HepG2 (cell line): Measurements from ENCODE around the gene SNX30. TPM values are rescaled to one million over a fixed set of nuclear protein-coding genes. Genes with fewer than 3 reads are reported as not detected.

Experiments
- ATAC-seq: fragments of 200-7000 bp; cut with Tn5 transposase; 3 replicates; pipeline ENCODE4 v1.9.1; 2020; ENCODE audit warnings: mild to moderate bottlenecking, moderate library complexity
- BruUV-seq: library from RNA; stranded (reverse); fragments of 400-500 nt; replicated peaks from 2 replicates; lab custom pipeline; 2021; lab: Mats Ljungman, UMichigan
- CTCF ChIA-PET: fragments of 300-600 bp; formaldehyde crosslinking; extraction: SDS; loops from one replicate; lab custom pipeline; 2021; ENCODE audit warnings: low total read pairs, inconsistent platforms, low intra/inter-chr PET ratio; lab: Yijun Ruan, JAX
- POLR2A ChIA-PET: fragments of 350-600 bp; sonication (Branson Sonifier 250); formaldehyde crosslinking; loops from one replicate; lab custom pipeline; 2020; ENCODE audit warnings: antibody characterized with exemption, inconsistent platforms; lab: Yijun Ruan, JAX
- DNase-seq: peaks from one replicate; pipeline ENCODE4 v3.0.0-alpha.2; 2015; ENCODE audit warnings: low spot score
- FAIRE-seq: peaks from 3 replicates; lab custom pipeline; 2011; peaks lifted over from hg19 to GRCh38; lab: Jason Lieb, UNC
- H2AFZ ChIP-seq: one replicate; pipeline ENCODE4 v1.6.1; 2011; ENCODE audit warnings: low read length, inconsistent platforms
- H3K27ac ChIP-seq: fragments of 300-600 bp; 3 replicates; pipeline ENCODE4 v1.8.0; 2011; ENCODE audit warnings: mixed run types, mild to moderate bottlenecking, mixed read lengths, low read length, inconsistent platforms; ENCODE audit not compliant: insufficient read depth; ENCODE audit errors: extremely low read length
- H3K27me3 ChIP-seq, 2 experiments: fragments of 200-600 bp in 1 of 2; 2 replicates in 1 of 2; 3 replicates in 1 of 2; pipeline versions ENCODE4 v1.6.0 to v1.8.0; 2011; ENCODE audit warnings: low read length in 2 of 2, mild to moderate bottlenecking in 2 of 2, moderate library complexity in 2 of 2, inconsistent platforms in 1 of 2; ENCODE audit not compliant: insufficient read depth in 2 of 2, control insufficient read depth in 1 of 2
- H3K36me3 ChIP-seq, 2 experiments: fragments of 200-600 bp in 1 of 2; replicated peaks in 1 of 2; 2 replicates in 1 of 2; 3 replicates in 1 of 2; pipeline versions ENCODE4 v1.5.1 to v1.8.0; 2011; ENCODE audit warnings: low read length in 2 of 2, inconsistent platforms in 1 of 2; ENCODE audit not compliant: insufficient read depth in 2 of 2, control insufficient read depth in 1 of 2
- H3K4me1 ChIP-seq: 2 replicates; pipeline ENCODE4 v1.5.1; 2012; ENCODE audit warnings: low read length, inconsistent platforms; ENCODE audit not compliant: insufficient read depth
- H3K4me2 ChIP-seq: 2 replicates; pipeline ENCODE4 v1.6.0; 2011; ENCODE audit warnings: low read depth, low read length, inconsistent platforms
- H3K4me3 ChIP-seq, 3 experiments: fragments of 200-600 bp in 1 of 3; sonication (generic), shearing (Covaris generic) in 1 of 3; replicated peaks in 1 of 3; 2 replicates each; pipeline ENCODE4 v1.5.1; 2011 to 2016; ENCODE audit warnings: low read length in 3 of 3, inconsistent platforms in 2 of 3, low read depth in 2 of 3, mild to moderate bottlenecking in 2 of 3, control low read depth in 1 of 3, mixed read lengths in 1 of 3; ENCODE audit not compliant: insufficient read depth in 1 of 3
- H3K79me2 ChIP-seq: one replicate; pipeline ENCODE4 v1.6.1; 2011; ENCODE audit warnings: low read length, inconsistent platforms; ENCODE audit not compliant: insufficient read depth
- H3K9ac ChIP-seq: 2 replicates; pipeline ENCODE4 v1.6.0; 2011; ENCODE audit warnings: mild to moderate bottlenecking, low read depth, low read length, inconsistent platforms; ENCODE audit not compliant: insufficient read depth
- H3K9me3 ChIP-seq: 2 replicates; pipeline ENCODE4 v1.5.1; 2012; ENCODE audit warnings: mild to moderate bottlenecking, low read length
- H4K20me1 ChIP-seq: 2 replicates; pipeline ENCODE4 v1.6.0; 2011; ENCODE audit warnings: inconsistent platforms, mild to moderate bottlenecking, low read length, moderate library complexity; ENCODE audit not compliant: insufficient read depth
- HMGXB4 ChIP-seq, 2 experiments: sonication (generic) in 1 of 2; formaldehyde crosslinking in 1 of 2; IDR thresholded peaks; 2 replicates each; pipeline versions ENCODE4 v1.4.0 to v1.6.1; 2018 to 2020; ENCODE audit warnings: missing genetic modification reagents in 2 of 2, borderline replicate concordance in 1 of 2, low read depth in 1 of 2, mild to moderate bottlenecking in 1 of 2, missing biosample characterization in 1 of 2
- KDM2A ChIP-seq: sonication (generic); formaldehyde crosslinking; IDR thresholded peaks from 2 replicates; pipeline ENCODE4 v1.4.0; 2020; ENCODE audit warnings: low read depth, missing genetic modification reagents, borderline replicate concordance
- RAD51 ChIP-seq: fragments of 450-650 bp; IDR thresholded peaks from 2 replicates; pipeline ENCODE4 v1.6.1; 2016; ENCODE audit warnings: borderline replicate concordance
- RARA ChIP-seq: IDR thresholded peaks from 2 replicates; pipeline ENCODE4 v1.6.1; 2016; ENCODE audit warnings: missing genetic modification reagents, missing compliant biosample characterization
- U2AF2 ChIP-seq: fragments of 200-400 bp; formaldehyde crosslinking; IDR thresholded peaks from 2 replicates; pipeline ENCODE4 v1.6.1; 2017; ENCODE audit warnings: low read depth, mild to moderate bottlenecking, low read length
- ZNF891 ChIP-seq: sonication (generic); formaldehyde crosslinking; IDR thresholded peaks from 2 replicates; pipeline ENCODE4 v1.5.0; 2020; ENCODE audit warnings: mild to moderate bottlenecking, missing genetic modification reagents
- WGBS: methylation state at CpG from one replicate; pipeline ENCODE4 v1.1.6; 2017; ENCODE audit warnings: low lambda C conversion rate; 5-methylcytosine and 5-hydroxymethylcytosine counted together
- in situ Hi-C: cut with HindIII; loops from 2 replicates; pipeline ENCODE4 v1.10.0; 2017; ENCODE audit warnings: low pct_unique_long_range_greater_than_20kb; ENCODE audit not compliant: extremely low pct_ligation_motif_present
- intact Hi-C: fragments of 100-400 bp; cut with micrococcal nuclease; formaldehyde crosslinking; loops from one replicate; pipeline ENCODE4 v1.10.0; 2022; ENCODE audit not compliant: unreplicated experiment
- polyA plus RNA-seq, 8 experiments: library from polyadenylated mRNA; depleted of rRNA in 3 of 8; stranded (reverse) in 7 of 8; unstranded in 1 of 8; fragments of >200 nt; fragmentation: Illumina TruSeq in 4 of 8; extraction: Trizol in 4 of 8; gene quantifications; 2 replicates each; pipeline versions ENCODE4 v1.2.1 to v1.2.3, GENCODE V29; 2011 to 2016; ENCODE audit warnings: low read depth in 4 of 8, missing spikeins in 1 of 8, mixed read lengths in 1 of 8; ENCODE audit not compliant: insufficient read depth in 1 of 8
- total RNA-seq, 5 experiments: library from RNA; depleted of rRNA; stranded (reverse); fragments of >200 nt; fragmentation: Illumina TruSeq; extraction: Trizol; gene quantifications; 2 replicates each; pipeline ENCODE4 v1.2.3, GENCODE V29; 2016; ENCODE audit warnings: low read depth in 1 of 5

The SNX30 gene
- total and polyA plus RNA-seq, 2 of the 13 experiments (the other 11 are each of a cell fraction or from before 2014, with no cell fraction given) = 4.4 to 12.4 TPM

- TF ChIP-seq HMGXB4 (CRISPR knock-in tag; IDR thresholded peaks at IDR 0.05; ENCODE audit: borderline replicate concordance in 1 of 2, low read depth in 1 of 2) (no peak), ZNF891 (CRISPR knock-in tag) (no peak), RARA (CRISPR knock-in tag) (no peak)
These were observed 164.0 kb downstream of the SNX30 start (continued) for GRCh38 chr9:112914524-112914923.

GRCh38 chr9:112917047-112917986 is 166.8 kb downstream of the SNX30 start:
- Histone ChIP-seq H2AFZ (no peak overlapping the region), H3K27ac (no peak overlapping the region), H3K27me3 (peaks cover 0 to 4% of the 10 kb centered on the region in 2 experiments; a peak in 1 of 5 replicates), H3K4me3 (no peak overlapping the region), H3K36me3 (no peaks in the 10 kb centered on the region), H3K4me2 (no peak overlapping the region), H3K79me2 (no peaks in the 10 kb centered on the region), H3K9me3 (no peaks in the 10 kb centered on the region), H3K4me1 (no peaks in the 10 kb centered on the region), H3K9ac (no peak overlapping the region), H4K20me1 (no peaks in the 10 kb centered on the region)
- no peak for TF ChIP-seq U2AF2
- no peak for TF ChIP-seq KDM2A (CRISPR knock-in tag)
- TF ChIP-seq RAD51 = peak; percentile 43; the same call in 1 of the 2 replicates
- intact Hi-C loops = no loop called here
- CTCF ChIA-PET = no interaction called here
- in situ Hi-C loops = no loop called here
- 5% methylated on average over 1 of the region's 1 CpG for WGBS
- POLR2A ChIA-PET = no interaction called here
- no peak for FAIRE-seq
- no peak for ATAC-seq
- BruUV-seq = no TSS peak
- no peak for DNase-seq
